Measurements from ENCODE around the gene HADHA.
"Not testable (repeated sequence)": the region's sequence is repeated elsewhere in the genome, so short reads cannot be mapped to it uniquely, and the experiment has no call there.

The HADHA gene

GRCh38 chr2:26172871-26173775 is 71.3 kb downstream of the HADHA start, which contains the start of gene GAREM2:
TSS of gene GAREM2 (plus strand) at chr2:26173088. CDS start at chr2:26173221, 133 bp downstream.
- DNase-seq = no peak

- DNase-seq = no peak
Observed at GRCh38 chr2:26172189-26172870, 72.1 kb downstream of the HADHA start.

GRCh38 chr2:26170795-26171194 is 73.6 kb downstream of the HADHA start:
- DNase-seq = no peak

GRCh38 chr2:26169681-26170414 is 74.6 kb downstream of the HADHA start:
- no peak for DNase-seq

- DNase-seq = no peak
Observed at GRCh38 chr2:26169226-26169625, 75.2 kb downstream of the HADHA start.

GRCh38 chr2:26168785-26169184 is 75.6 kb downstream of the HADHA start:
- no peak for DNase-seq

GRCh38 chr2:26166541-26166940 is 77.9 kb downstream of the HADHA start:
- DNase-seq = not testable (repeated sequence)

GRCh38 chr2:26165403-26165802 is 79.0 kb downstream of the HADHA start:
- no peak for DNase-seq

GRCh38 chr2:26164641-26165211 is 79.7 kb downstream of the HADHA start:
- no peak for DNase-seq

- DNase-seq = no peak
Observed at GRCh38 chr2:26164231-26164630, 80.2 kb downstream of the HADHA start.

GRCh38 chr2:26162963-26163362 is 81.5 kb downstream of the HADHA start:
- no peak for DNase-seq

- DNase-seq = no peak
Observed at GRCh38 chr2:26161926-26162325, 82.5 kb downstream of the HADHA start.

GRCh38 chr2:26157580-26157979 is 86.9 kb downstream of the HADHA start:
- no peak for DNase-seq

GRCh38 chr2:26150243-26150642 is 94.2 kb downstream of the HADHA start:
- no peak for DNase-seq

GRCh38 chr2:26148501-26148900 is 95.9 kb downstream of the HADHA start:
- no peak for DNase-seq

GRCh38 chr2:26144953-26145680 is 99.3 kb downstream of the HADHA start:
- no peak for DNase-seq

- DNase-seq = no peak
Observed at GRCh38 chr2:26144031-26144430, 100.4 kb downstream of the HADHA start.

GRCh38 chr2:26141145-26141769 is 103.2 kb downstream of the HADHA start:
- DNase-seq = no peak

Data from DMS 273 treated with DMSO at 0.1 percent for 48 hours (cell line).